ENCODE results near the gene PROK1. TPM values are rescaled to one million over a fixed set of nuclear protein-coding genes. Genes with fewer than 3 reads are reported as not detected.

PROK1 gene
- polyA plus RNA-seq, 3 donors, result not detected

DNA sequence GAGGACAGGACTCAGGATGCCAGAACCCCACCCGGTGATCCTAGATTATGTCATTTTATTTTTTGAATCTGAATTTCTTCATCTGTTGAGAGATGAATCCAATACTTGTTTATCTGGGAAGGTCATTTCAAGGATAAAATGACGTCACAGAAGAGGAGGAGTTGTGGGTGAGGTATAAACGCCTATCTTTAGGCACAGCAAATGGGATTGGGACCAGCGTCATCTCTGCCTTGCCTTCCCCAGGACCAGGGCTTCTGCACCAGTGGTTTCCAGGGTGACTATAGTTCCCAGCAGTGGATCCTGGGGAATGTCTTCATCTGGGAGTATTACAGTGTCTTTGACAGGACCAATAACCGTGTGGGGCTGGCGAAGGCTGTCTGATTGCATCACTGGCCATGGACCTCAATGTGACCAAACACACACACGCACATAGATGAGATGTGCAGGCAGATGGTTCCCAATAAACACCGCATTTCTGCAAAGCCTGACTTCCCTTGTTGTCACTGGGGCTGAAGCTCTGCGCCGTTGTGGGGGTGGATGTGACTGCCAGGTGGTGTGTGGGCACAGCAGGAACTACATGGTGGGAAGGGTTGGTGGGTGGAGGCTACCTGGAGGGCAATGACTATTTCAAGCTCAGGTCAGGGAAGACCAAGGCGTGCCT lies 40.0 kb downstream of the PROK1 start:
- no peaks in the 10 kb centered on the region for H3K4me1 ChIP-seq (ENCODE audit: control insufficient read depth in 1 of 2, insufficient read depth in 2 of 2, low read length in 2 of 2)
- 58% methylated on average over 8 of the region's 11 CpGs for WGBS (ENCODE audit: insufficient coverage)
- H3K79me2 ChIP-seq (ENCODE audit: insufficient read depth, low read length), result no peaks in the 10 kb centered on the region
- H3K4me3 Mint-ChIP-seq, result no peak overlapping the region
- H3K9me3 Mint-ChIP-seq, result no peaks in the 10 kb centered on the region
- no peaks in the 10 kb centered on the region for H3K36me3 ChIP-seq (replicated peaks in 1 of 2; ENCODE audit: control insufficient read depth in 1 of 2, insufficient read depth in 2 of 2, low read length in 2 of 2)
- no peaks in the 10 kb centered on the region for H3K36me3 Mint-ChIP-seq
- H4K20me1 ChIP-seq (ENCODE audit: insufficient read depth, low read length), result no peaks in the 10 kb centered on the region
- peaks cover 2 to 3% (median 3%) of the 10 kb centered on the region in 3 donors for H3K27me3 Mint-ChIP-seq (ENCODE audit: low read depth in 3 of 3)
- DNase-seq, result no peak
- H2AFZ ChIP-seq (ENCODE audit: insufficient read depth, low read depth, low read length, poor library complexity, severe bottlenecking), result no peak overlapping the region
- peaks cover 12% of the 10 kb centered on the region for H3K4me1 Mint-ChIP-seq
- TF ChIP-seq, protein P1, sequence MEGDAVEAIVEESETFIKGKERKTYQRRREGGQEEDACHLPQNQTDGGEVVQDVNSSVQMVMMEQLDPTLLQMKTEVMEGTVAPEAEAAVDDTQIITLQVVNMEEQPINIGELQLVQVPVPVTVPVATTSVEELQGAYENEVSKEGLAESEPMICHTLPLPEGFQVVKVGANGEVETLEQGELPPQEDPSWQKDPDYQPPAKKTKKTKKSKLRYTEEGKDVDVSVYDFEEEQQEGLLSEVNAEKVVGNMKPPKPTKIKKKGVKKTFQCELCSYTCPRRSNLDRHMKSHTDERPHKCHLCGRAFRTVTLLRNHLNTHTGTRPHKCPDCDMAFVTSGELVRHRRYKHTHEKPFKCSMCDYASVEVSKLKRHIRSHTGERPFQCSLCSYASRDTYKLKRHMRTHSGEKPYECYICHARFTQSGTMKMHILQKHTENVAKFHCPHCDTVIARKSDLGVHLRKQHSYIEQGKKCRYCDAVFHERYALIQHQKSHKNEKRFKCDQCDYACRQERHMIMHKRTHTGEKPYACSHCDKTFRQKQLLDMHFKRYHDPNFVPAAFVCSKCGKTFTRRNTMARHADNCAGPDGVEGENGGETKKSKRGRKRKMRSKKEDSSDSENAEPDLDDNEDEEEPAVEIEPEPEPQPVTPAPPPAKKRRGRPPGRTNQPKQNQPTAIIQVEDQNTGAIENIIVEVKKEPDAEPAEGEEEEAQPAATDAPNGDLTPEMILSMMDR (IDR thresholded peaks at IDR 0.05), result no peak
- H3K9me3 ChIP-seq (replicated peaks in 1 of 2; ENCODE audit: control insufficient read depth in 1 of 2, insufficient read depth in 1 of 2, low read length in 2 of 2), result no peaks in the 10 kb centered on the region
- H3K4me3 ChIP-seq (replicated peaks in 1 of 3; ENCODE audit: low read depth in 2 of 3, low read length in 3 of 3), result no peak overlapping the region
- no peak overlapping the region for H3K27ac ChIP-seq (ENCODE audit: low read depth in 1 of 2, low read length in 2 of 2)
- H3K4me2 ChIP-seq (replicated peaks; ENCODE audit: extremely low read depth, low read length, poor library complexity, severe bottlenecking), result no peak overlapping the region
- no peak overlapping the region for H3K9ac ChIP-seq (ENCODE audit: insufficient read depth, low read length, poor library complexity, severe bottlenecking)
- intact Hi-C loops (cut with micrococcal nuclease), result loop anchor here in 1 of 2 donors (10.0 kb wide), 1 partner anchor 176 kb away; no protein-coding TSS in a partner anchor
- H3K27ac Mint-ChIP-seq, result no peak overlapping the region
- H3K27me3 ChIP-seq (ENCODE audit: control insufficient read depth in 2 of 2, insufficient read depth in 2 of 2, low read length in 2 of 2), result no peaks in the 10 kb centered on the region

DNA sequence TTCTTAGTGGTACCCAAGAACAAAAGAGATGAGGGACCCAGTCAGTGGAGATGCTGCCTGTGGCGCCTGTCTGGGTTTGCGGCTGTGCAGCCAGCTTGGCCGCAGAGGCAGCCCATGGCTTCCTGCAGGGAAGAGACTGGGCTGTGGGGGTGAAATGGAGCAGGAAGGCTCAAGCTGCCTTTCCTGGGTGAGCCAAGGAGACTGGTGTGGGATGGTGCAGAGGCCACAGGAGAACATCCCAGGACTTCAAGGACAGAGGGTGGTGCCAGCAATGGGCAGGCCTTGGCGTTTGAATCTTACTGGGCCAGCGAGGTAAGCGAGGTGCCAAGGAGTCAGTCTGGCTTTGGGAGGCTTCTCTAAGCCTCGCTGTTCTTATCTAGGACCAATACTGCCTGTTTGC lies 41.6 kb downstream of the PROK1 start:
- H3K27ac Mint-ChIP-seq, result no peak overlapping the region
- TF ChIP-seq, protein P1 (IDR thresholded peaks at IDR 0.05), result no peak

More for the DNA sequence above, 41.6 kb downstream of the PROK1 start:
- H3K9ac ChIP-seq (ENCODE audit: insufficient read depth, low read length, poor library complexity, severe bottlenecking), result no peak overlapping the region
- no peaks in the 10 kb centered on the region for H3K9me3 Mint-ChIP-seq
- no peaks in the 10 kb centered on the region for H4K20me1 ChIP-seq (ENCODE audit: insufficient read depth, low read length)
- H3K27ac ChIP-seq (ENCODE audit: low read depth in 1 of 2, low read length in 2 of 2), result no peak overlapping the region
- no peak for DNase-seq
- no peaks in the 10 kb centered on the region for H3K36me3 Mint-ChIP-seq
- H3K4me3 ChIP-seq (replicated peaks in 1 of 3; ENCODE audit: low read depth in 2 of 3, low read length in 3 of 3), result no peak overlapping the region
- H3K4me3 Mint-ChIP-seq, result no peak overlapping the region
- no peaks in the 10 kb centered on the region for H3K36me3 ChIP-seq (replicated peaks in 1 of 2; ENCODE audit: control insufficient read depth in 1 of 2, insufficient read depth in 2 of 2, low read length in 2 of 2)
- 92% methylated on average over 6 of the region's 7 CpGs for WGBS (ENCODE audit: insufficient coverage)
- H3K79me2 ChIP-seq (ENCODE audit: insufficient read depth, low read length), result no peaks in the 10 kb centered on the region
- intact Hi-C loops (cut with micrococcal nuclease), result loop anchor here in 1 of 2 donors (10.0 kb wide), 1 partner anchor 178 kb away; no protein-coding TSS in a partner anchor
- peaks cover 2 to 3% (median 3%) of the 10 kb centered on the region in 3 donors for H3K27me3 Mint-ChIP-seq (ENCODE audit: low read depth in 3 of 3)
- H3K27me3 ChIP-seq (ENCODE audit: control insufficient read depth in 2 of 2, insufficient read depth in 2 of 2, low read length in 2 of 2), result no peaks in the 10 kb centered on the region
- no peaks in the 10 kb centered on the region for H3K4me1 ChIP-seq (ENCODE audit: control insufficient read depth in 1 of 2, insufficient read depth in 2 of 2, low read length in 2 of 2)
- H3K9me3 ChIP-seq (replicated peaks in 1 of 2; ENCODE audit: control insufficient read depth in 1 of 2, insufficient read depth in 1 of 2, low read length in 2 of 2), result no peaks in the 10 kb centered on the region
- no peak overlapping the region for H2AFZ ChIP-seq (ENCODE audit: insufficient read depth, low read depth, low read length, poor library complexity, severe bottlenecking)
- H3K4me2 ChIP-seq (replicated peaks; ENCODE audit: extremely low read depth, low read length, poor library complexity, severe bottlenecking), result no peak overlapping the region
- peaks cover 12% of the 10 kb centered on the region for H3K4me1 Mint-ChIP-seq
